ENCODE data around the gene REEP1. TPM values are rescaled to one million over a fixed set of nuclear protein-coding genes. Genes with fewer than 3 reads are reported as not detected.

The REEP1 gene
- total RNA-seq, 1 experiment from 2014 or later = 5.9 TPM

DNA sequence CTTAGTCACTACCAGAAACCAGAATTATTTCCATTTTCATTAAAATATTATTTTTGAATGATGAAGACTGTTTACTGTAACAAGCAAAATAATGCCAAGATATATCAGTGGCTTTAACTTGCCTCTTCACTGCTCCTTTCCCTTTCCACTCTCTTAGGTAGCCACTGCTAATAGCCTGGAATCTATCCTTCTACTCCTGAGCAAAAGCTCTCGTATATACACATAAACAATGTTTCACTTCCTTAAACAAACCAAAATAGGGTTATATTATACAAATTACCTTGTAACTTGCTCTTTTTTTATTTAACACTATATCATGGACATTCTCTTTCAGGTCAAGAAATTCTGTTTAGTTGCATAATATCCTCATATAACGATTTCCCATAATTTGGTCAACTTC lies 163.0 kb downstream of the REEP1 start:
- DNase-seq (ENCODE audit: low read depth, low spot score) (no peak), ATAC-seq (no peak)
- no peak overlapping the region for H3K4me3 ChIP-seq (replicated peaks in 1 of 2; ENCODE audit: low read depth in 1 of 2, low read length in 2 of 2)
- peaks cover 30 to 40% of the 10 kb centered on the region in 2 experiments; a peak in 3 of 4 replicates for H3K36me3 ChIP-seq (ENCODE audit: control insufficient read depth in 1 of 2, insufficient read depth in 2 of 2, low read length in 2 of 2)
- no peaks in the 10 kb centered on the region for H3K27me3 ChIP-seq (ENCODE audit: insufficient read depth, low read length)
- H3K4me2 ChIP-seq (ENCODE audit: low read length) = no peak overlapping the region
- RAD21 ChIA-PET (ENCODE audit: low non-redundant PET in 1 of 2, low total read pairs in 2 of 2, uncharacterized antibody in 2 of 2, unreplicated experiment in 2 of 2) = no interaction called here
- no peaks in the 10 kb centered on the region for H3K9me3 ChIP-seq (ENCODE audit: control insufficient read depth in 1 of 2, insufficient read depth in 1 of 2, low read depth in 1 of 2, low read length in 2 of 2)
- H2AFZ ChIP-seq (ENCODE audit: low read depth, low read length, poor library complexity, severe bottlenecking) = no peak overlapping the region
- CTCF ChIA-PET = no interaction called here
- peaks cover 8% of the 10 kb centered on the region; the same call in 1 of the 2 replicates for H4K20me1 ChIP-seq (ENCODE audit: insufficient read depth)
- POLR2A ChIA-PET = no interaction called here
- H3K27ac ChIP-seq (ENCODE audit: low read depth, low read length) = no peak overlapping the region
- TF ChIP-seq CBX3 (IDR thresholded peaks at IDR 0.05; ENCODE audit: low read depth) (no peak), SRF (IDR thresholded peaks at IDR 0.05; ENCODE audit: low read depth) (no peak), FOSL1 (IDR thresholded peaks at IDR 0.05; ENCODE audit: low read depth) (no peak), ELF1 (IDR thresholded peaks at IDR 0.05; ENCODE audit: borderline replicate concordance, low read depth) (no peak), EZH2phosphoT487 (IDR thresholded peaks at IDR 0.05; ENCODE audit: borderline replicate concordance) (no peak), CEBPB (IDR thresholded peaks at IDR 0.05; ENCODE audit: low read depth) (no peak), ZNF274 (IDR thresholded peaks at IDR 0.05; ENCODE audit: low read depth, low read length) (no peak), ZFX (IDR thresholded peaks at IDR 0.05) (no peak), ATF3 (IDR thresholded peaks at IDR 0.05) (no peak)
- TF ChIP-seq, protein P1, sequence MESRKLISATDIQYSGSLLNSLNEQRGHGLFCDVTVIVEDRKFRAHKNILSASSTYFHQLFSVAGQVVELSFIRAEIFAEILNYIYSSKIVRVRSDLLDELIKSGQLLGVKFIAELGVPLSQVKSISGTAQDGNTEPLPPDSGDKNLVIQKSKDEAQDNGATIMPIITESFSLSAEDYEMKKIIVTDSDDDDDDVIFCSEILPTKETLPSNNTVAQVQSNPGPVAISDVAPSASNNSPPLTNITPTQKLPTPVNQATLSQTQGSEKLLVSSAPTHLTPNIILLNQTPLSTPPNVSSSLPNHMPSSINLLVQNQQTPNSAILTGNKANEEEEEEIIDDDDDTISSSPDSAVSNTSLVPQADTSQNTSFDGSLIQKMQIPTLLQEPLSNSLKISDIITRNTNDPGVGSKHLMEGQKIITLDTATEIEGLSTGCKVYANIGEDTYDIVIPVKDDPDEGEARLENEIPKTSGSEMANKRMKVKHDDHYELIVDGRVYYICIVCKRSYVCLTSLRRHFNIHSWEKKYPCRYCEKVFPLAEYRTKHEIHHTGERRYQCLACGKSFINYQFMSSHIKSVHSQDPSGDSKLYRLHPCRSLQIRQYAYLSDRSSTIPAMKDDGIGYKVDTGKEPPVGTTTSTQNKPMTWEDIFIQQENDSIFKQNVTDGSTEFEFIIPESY (IDR thresholded peaks at IDR 0.05; ENCODE audit: extremely low read depth, insufficient replicate concordance, low read length) = no peak
- TF ChIP-seq, protein P2, sequence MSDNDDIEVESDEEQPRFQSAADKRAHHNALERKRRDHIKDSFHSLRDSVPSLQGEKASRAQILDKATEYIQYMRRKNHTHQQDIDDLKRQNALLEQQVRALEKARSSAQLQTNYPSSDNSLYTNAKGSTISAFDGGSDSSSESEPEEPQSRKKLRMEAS (IDR thresholded peaks at IDR 0.05) = no peak
- no peaks in the 10 kb centered on the region for H3K9me2 ChIP-seq (ENCODE audit: insufficient read depth)
- H3K9ac ChIP-seq (ENCODE audit: low read length) = no peak overlapping the region
- intact Hi-C loops (cut with micrococcal nuclease) = no loop called here
- peaks cover 56% of the 10 kb centered on the region for H3K79me2 ChIP-seq (ENCODE audit: insufficient read depth, low read length)
- peaks cover 0 to 3% of the 10 kb centered on the region in 2 experiments; a peak in 1 of 4 replicates for H3K4me1 ChIP-seq (ENCODE audit: control insufficient read depth in 1 of 2, insufficient read depth in 2 of 2, low read length in 2 of 2)
- BruUV-seq (replicated peaks) = no TSS peak

All from HCT116 (cell line).